Panc1 (cell line): ENCODE data around the gene TANGO6. TPM values are rescaled to one million over a fixed set of nuclear protein-coding genes. Genes with fewer than 3 reads are reported as not detected.
A peak's percentile ranks its signal among the peaks of the same experiment; 100 is the strongest.

Experiments used
- ATAC-seq: fragments of 200-7000 bp; cut with Tn5 transposase; 2 replicates; pipeline ENCODE4 v1.9.1; 2020; ENCODE audit warnings: mild to moderate bottlenecking, moderate library complexity
- BruUV-seq: library from RNA; stranded (reverse); fragments of 400-500 nt; replicated peaks from 2 replicates; lab custom pipeline; 2021; lab: Mats Ljungman, UMichigan
- CTCF ChIA-PET: fragments of 300-600 bp; sonication (Branson Sonifier 250); formaldehyde crosslinking; loops from one replicate; lab custom pipeline; 2022; ENCODE audit warnings: antibody characterized with exemption; lab: Charles Lee
- POLR2A ChIA-PET: fragments of 300-600 bp; sonication (Branson Sonifier 250); formaldehyde crosslinking; loops from one replicate; lab custom pipeline; 2022; ENCODE audit warnings: antibody characterized with exemption; lab: Charles Lee
- DNase-seq: peaks from one replicate; pipeline ENCODE4 v3.0.0-alpha.2; 2010; ENCODE audit warnings: low read depth, low spot score
- H3K27ac ChIP-seq: 2 replicates; pipeline ENCODE4 v1.5.1; 2011; ENCODE audit warnings: mild to moderate bottlenecking, low read length, inconsistent platforms
- H3K27me3 ChIP-seq: fragments of 200-500 bp; sonication (Bioruptor generic); 2 replicates; pipeline ENCODE4 v1.6.0; 2014; ENCODE audit warnings: low read length, inconsistent platforms; ENCODE audit not compliant: control insufficient read depth, insufficient read depth
- H3K36me3 ChIP-seq: fragments of 200-500 bp; sonication (Bioruptor generic); 2 replicates; pipeline ENCODE4 v1.5.1; 2014; ENCODE audit warnings: inconsistent platforms, mild to moderate bottlenecking, low read length, moderate library complexity; ENCODE audit not compliant: control insufficient read depth, insufficient read depth
- H3K4me1 ChIP-seq: 2 replicates; pipeline ENCODE4 v1.5.1; 2011; ENCODE audit warnings: inconsistent platforms, mild to moderate bottlenecking, low read length, moderate library complexity; ENCODE audit not compliant: control insufficient read depth, insufficient read depth
- H3K4me3 ChIP-seq, 2 experiments: 2 replicates each; pipeline ENCODE4 v1.5.1; 2011 to 2012; ENCODE audit warnings: low read depth in 2 of 2, low read length in 2 of 2, mild to moderate bottlenecking in 2 of 2, inconsistent platforms in 1 of 2, moderate library complexity in 1 of 2
- H3K9me3 ChIP-seq: fragments of 200-500 bp; sonication (Bioruptor generic); 2 replicates; pipeline ENCODE4 v1.5.1; 2014; ENCODE audit warnings: low read depth, mild to moderate bottlenecking, inconsistent platforms, low read length, moderate library complexity; ENCODE audit not compliant: control insufficient read depth, insufficient read depth
- CTCF ChIP-seq: fragments of 450-650 bp; IDR thresholded peaks from 2 replicates; pipeline ENCODE4 v1.5.1; 2017; ENCODE audit warnings: mild to moderate bottlenecking
- POLR2AphosphoS5 ChIP-seq: IDR thresholded peaks from 2 replicates; pipeline ENCODE4 v1.6.1; 2012; ENCODE audit warnings: mild to moderate bottlenecking, low read depth, low read length, moderate library complexity
- REST ChIP-seq, 2 experiments: IDR thresholded peaks; 2 replicates each; pipeline ENCODE4 v1.6.1; 2011 to 2012; ENCODE audit warnings: low read depth in 2 of 2, control low read depth in 1 of 2, low read length in 1 of 2, mild to moderate bottlenecking in 1 of 2, moderate library complexity in 1 of 2; ENCODE audit not compliant: insufficient read depth in 1 of 2
- SIN3A ChIP-seq: IDR thresholded peaks from 2 replicates; pipeline ENCODE4 v1.6.1; 2012; ENCODE audit warnings: low read depth, mild to moderate bottlenecking, low read length, moderate library complexity, borderline replicate concordance; ENCODE audit not compliant: insufficient read depth
- TCF7L2 ChIP-seq: IDR thresholded peaks from 2 replicates; pipeline ENCODE4 v1.6.1; 2011; ENCODE audit warnings: mild to moderate bottlenecking, low read depth, low read length, inconsistent platforms
- in situ Hi-C: cut with HindIII; loops from 2 replicates; pipeline ENCODE4 v1.10.0; 2016; ENCODE audit warnings: low sequenced_read_pairs, low pct_unique_long_range_greater_than_20kb
- intact Hi-C: fragments of 100-400 bp; cut with micrococcal nuclease; formaldehyde crosslinking; loops from one replicate; pipeline ENCODE4 v1.10.0; 2022; ENCODE audit not compliant: unreplicated experiment
- total RNA-seq: library from RNA; stranded (reverse); gene quantifications from one replicate; pipeline ENCODE4 v1.2.1, GENCODE V29; 2021; ENCODE audit not compliant: unreplicated experiment

The TANGO6 gene
- total RNA-seq, 1 experiment from 2014 or later = 11.0 TPM

GRCh38 chr16:68873635-68874471, 30.5 kb downstream of the TANGO6 start:
- no peaks in the 10 kb centered on the region for H3K4me1 ChIP-seq
- H3K4me3 ChIP-seq = no peak overlapping the region
- DNase-seq = no peak
- ATAC-seq = no peak
- POLR2A ChIA-PET = no interaction called here
- in situ Hi-C loops (no loop called here), intact Hi-C loops (no loop called here)
- H3K9me3 ChIP-seq = no peaks in the 10 kb centered on the region
- no peaks in the 10 kb centered on the region for H3K27me3 ChIP-seq
- CTCF ChIA-PET = no interaction called here
- BruUV-seq = TSS peak; percentile 63
- H3K36me3 ChIP-seq = no peaks in the 10 kb centered on the region
- TF ChIP-seq TCF7L2 = no peak
- no peak for TF ChIP-seq POLR2AphosphoS5
- TF ChIP-seq CTCF = no peak
- TF ChIP-seq REST (IDR thresholded peaks at IDR 0.05; ENCODE audit: insufficient read depth in 1 of 2, low read depth in 2 of 2, low read length in 1 of 2) = no peak
- TF ChIP-seq SIN3A = no peak
- H3K27ac ChIP-seq = no peak overlapping the region

- no peaks in the 10 kb centered on the region for H3K36me3 ChIP-seq
- H3K9me3 ChIP-seq = no peaks in the 10 kb centered on the region
- in situ Hi-C loops = no loop called here
- TF ChIP-seq SIN3A (no peak), CTCF (no peak), TCF7L2 (no peak), POLR2AphosphoS5 (no peak), REST (IDR thresholded peaks at IDR 0.05; ENCODE audit: insufficient read depth in 1 of 2, low read depth in 2 of 2, low read length in 1 of 2) (no peak)
- DNase-seq = no peak
- ChIA-PET CTCF (interaction anchor here (0.7 kb wide), 1 partner anchor 229 kb away, joined by 5 read pairs; no protein-coding TSS in a partner anchor), POLR2A (no interaction called here)
- no peak overlapping the region for H3K27ac ChIP-seq
- intact Hi-C loops = no loop called here
- ATAC-seq = no peak
- H3K4me1 ChIP-seq = no peaks in the 10 kb centered on the region
- no peak overlapping the region for H3K4me3 ChIP-seq
- no TSS peak for BruUV-seq
- no peaks in the 10 kb centered on the region for H3K27me3 ChIP-seq
These were observed 32.5 kb downstream of the TANGO6 start for GRCh38 chr16:68875871-68876270.
